ENCODE measurements around the gene RTL10.

Gene RTL10

DNA sequence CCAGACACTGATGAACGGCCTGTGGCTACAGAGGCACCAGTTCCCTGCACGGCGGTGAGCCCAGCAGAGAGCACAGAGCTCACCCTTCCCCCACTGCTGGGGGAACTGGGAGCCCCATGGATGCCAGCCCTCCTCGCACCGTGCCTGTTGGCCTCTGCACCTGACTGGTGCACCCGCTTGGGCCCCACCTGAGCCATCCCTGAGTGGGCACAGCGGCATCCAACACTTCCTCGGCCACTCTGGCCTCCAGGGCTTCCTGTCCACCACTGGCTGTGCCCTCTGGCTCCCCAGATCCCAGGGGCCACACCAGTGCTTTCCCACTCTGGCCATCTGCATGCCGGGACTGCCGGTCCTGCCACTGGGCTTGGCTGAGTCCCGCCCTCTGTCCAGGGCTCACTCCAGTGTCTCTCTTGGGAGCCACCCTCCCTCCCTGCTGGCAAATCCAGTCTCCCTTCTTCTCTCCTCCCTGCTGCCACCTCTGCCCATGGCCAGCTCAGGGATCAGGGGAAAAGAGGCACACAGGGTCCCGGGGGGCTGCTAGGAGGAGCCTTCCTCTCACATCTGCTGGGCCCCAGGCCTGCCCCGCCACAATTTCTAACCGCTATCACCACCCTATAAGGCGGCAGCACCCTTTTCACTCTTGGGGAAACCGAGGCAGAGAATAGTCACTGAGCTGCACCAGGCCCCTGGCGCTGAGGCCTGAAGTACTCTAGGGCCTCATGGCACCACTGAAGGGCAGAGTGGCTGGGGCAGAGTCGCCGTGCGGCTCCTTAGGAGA, 33.0 kb downstream of the RTL10 start:
- no peak for DNase-seq

DNA sequence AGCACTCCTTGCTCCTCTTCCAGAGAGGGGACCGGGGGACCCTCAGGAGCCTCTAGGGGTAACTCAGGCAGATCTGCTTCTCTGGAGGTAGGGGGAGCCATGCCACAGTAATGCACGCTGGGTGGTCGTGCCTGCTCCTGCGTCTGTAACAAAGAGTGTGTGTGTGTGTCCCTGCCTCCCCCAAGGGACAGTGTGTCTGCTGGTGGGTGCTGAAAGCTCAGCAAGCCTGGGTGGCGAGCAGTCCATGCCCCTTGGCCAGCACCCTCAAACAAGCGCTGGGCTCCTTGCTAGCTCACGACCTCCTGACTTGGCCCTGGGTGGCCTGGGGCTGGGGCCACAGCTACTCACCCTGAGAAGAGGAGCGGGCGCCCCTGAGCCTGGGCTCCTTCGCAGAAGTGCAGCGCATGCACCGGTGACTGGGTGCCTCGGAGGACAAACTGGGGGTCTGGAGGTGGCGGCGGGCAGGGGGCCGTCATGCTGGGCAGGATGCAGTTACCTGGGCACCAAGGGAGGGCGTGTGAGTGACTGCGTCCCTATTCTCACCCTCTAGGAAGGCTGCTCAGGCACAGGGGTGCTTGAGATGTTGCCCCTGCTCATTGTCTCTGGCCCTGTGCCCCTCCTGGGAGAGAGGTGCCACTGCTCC, 33.7 kb downstream of the RTL10 start:
- DNase-seq: no peak

DNA sequence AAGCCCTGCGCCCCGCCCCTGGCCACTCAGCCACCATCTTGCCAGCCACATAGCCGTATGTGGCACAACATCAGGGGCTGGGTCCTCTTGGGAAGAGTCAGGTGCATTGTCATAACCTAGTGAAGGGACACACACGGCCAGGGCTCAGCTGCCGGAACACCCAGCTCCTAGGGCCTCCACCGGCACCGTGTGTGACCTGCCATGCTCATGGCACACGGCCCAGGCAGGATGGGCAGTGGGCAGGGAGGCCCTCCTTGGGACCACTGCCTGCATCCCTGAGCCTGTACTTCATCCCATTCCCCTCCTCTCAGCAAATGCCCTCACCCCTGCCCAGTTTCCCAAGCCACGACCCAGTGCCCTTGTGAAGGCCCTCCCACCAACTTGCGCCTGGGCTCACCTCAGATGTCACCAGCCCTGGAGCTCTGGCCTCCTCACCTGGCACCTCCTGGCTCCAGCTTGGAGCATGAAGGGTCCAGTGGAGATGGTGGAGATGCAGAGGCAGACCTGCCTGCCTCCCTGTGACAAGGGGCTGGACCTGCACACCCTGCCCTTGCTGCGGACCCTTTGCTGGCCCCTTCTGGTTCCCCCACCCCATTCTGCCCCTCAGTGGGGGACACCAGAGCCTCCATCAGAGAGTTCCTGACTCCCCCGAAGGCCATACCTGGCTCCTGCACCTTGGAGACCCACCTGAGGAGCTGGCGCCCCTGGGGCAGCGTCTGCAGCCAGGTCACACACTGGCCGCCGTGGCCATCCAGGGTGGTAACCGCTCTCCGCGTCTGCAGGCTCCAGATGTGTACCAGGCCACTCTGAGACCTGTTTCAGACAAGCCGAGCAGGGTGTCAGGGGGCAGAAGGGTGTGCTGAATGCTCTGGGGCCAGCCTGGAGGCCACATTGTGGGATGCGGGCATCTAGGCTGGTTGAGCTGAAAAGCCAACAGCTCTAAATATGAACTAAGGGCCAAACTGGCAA, 34.5 kb downstream of the RTL10 start:
- DNase-seq: no peak

DNA sequence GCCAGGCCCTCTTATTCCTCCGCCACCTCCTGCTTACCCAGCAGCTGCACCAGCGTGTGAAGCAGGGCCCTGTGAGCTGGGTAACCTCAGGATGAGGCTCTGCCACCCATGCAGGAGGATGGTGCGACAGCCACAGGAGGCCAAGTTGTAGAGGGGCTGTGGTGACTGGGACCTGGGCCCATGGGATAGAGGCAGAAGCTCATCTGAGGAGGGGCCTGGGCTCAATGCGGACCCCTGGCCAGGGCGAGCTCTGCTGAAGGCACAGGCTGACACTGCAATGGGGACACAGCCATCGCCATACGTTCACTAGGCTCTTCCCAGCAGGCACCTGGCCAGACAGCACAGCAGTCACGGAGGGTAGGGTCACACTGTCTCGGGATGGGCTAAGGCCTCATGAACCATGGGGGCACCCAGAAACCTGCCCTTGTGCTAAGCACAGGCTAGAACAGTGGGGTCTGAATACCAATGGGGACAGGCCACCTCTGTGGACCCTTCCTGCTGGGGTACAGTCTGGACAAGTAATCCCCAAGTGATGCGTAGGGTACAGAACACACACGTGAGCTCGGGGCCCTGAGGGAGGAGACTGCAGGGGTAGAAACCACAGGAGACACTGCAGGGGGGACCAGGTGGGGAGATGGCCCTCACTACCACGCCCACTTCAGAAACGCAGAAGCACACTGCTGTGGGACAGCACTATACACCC, 35.3 kb downstream of the RTL10 start:
- no peak for DNase-seq

DNA sequence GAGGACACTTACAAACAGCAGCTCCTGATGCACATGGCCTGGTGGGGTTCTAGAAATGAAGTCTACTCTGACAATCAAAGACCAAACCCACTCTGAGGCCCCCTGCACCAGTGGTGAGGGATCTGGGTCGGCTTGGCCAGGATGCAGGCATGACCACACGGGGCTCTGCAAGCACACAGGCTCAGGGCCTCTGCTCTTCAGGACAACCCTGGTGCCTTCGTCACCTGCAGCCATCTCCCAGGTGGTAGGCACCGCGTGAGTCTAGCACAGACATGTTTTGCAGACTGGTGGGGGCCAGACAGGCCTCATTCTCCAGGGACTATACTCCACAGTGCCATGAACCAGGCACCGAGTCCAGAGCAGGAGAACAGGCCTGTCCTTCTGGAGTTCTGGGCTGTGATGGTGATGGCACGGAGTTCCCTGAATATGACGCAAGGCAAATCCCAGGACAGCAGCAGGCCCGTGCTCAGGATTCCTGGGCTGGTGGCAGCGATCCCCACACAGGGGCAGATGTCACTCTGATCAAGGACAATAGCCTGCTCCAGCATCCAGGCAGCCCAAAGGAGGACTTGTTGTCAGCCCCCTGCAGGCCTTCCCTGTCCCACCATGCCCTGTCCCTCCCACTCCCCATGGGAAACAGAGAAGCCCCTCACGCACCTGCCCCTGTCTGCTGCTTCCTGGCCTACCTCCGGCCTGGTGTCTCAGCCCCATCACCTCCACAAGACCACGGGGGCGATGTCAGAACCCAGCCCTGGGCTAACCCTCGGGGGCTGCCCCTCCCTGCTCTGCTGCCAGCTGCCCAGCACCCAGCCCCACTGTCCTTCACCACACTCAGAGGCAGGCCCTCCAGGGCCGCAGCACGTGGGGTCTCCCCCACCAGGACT, 36.1 kb downstream of the RTL10 start:
- no peak for DNase-seq

DNA sequence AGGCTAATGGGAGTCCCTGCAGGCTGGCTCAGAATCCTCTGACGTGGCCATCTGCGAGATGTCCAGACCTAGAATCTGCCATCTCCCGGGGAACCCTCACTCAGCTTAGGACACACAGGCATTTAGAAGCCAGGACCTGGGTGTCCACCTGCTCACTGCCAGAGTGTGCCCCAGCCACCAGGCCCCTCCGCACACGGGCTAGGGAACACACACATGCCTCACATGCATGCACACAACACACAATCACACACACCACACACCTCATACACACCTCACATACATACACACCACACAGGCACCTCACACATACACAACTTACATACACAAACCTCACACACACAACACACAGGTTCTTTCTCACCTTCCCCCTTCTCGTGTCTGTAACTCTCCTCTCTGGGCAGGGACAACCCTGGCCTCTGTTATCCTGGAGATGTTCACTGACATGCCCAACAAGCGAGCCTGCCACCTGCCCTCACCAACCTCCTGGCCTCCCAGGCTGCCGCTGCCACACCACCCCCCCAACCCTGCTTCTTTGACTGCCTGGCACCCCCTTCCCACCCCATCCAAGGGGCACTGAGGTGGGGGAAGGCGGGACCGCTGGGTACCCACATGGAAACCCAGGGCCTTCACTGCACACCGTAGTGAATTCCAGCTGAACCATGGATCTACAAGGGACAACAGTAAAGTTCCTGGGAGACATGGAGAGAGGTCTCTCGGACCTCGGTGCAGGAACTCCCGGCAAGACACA, 38.1 kb downstream of the RTL10 start:
- no peak for DNase-seq

DNA sequence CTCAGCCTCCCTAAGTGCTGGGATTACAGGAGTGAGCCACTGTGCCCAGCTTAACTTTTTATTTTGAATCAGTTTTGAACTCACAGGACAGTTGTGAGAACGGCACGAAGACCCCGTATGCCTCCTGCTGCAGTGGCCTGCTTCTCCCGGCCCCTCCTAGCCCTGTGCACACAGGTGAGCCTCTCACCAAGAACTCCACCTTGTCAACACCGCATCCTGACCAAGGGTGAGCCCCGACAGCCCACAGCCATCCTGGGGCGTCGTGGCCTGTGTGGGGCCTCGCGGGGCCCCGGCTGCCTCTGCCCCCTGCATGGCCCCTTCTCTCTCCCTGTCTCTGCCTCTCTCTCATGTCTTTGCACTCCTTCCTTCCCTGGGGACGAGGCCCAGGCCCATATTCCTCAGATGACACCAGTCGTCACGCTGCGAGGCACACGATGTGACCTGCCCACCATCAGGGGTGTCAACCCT, 38.8 kb downstream of the RTL10 start:
- DNase-seq: no peak

DNA sequence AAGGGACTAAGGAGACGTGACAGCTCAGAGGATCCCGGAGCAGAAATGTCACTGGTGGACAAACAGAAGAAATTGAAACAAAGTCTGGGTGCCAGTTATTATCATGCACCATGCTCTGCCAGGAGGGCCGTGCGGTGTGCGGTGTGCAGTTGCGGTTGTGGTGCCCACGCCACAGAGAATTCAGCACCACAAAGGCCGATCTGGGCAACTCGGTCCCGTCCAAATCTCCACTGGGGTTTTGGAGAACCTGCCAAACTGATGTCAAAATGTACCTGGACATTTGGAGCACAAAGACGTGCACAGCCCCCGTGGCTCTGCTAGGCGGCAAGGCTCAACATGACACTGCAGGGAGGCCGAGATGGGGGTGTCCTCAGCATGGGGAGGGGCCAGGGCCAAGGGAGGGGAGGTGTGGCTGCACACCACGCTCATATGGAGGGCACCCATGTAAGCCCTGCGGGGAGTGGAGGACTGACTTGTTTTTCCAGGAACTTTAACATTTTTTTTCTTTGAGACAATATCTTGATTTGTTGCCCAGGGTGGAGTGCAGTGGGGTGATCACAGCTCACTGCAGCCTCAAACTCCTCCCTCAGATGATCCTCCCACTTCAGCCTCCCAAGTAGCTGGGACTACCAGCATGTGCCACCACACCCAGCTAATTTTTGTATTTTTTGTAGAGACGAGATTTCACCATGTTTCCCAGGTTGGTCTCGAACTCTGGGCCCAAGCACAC, 39.4 kb downstream of the RTL10 start:
- DNase-seq: no peak

DNA sequence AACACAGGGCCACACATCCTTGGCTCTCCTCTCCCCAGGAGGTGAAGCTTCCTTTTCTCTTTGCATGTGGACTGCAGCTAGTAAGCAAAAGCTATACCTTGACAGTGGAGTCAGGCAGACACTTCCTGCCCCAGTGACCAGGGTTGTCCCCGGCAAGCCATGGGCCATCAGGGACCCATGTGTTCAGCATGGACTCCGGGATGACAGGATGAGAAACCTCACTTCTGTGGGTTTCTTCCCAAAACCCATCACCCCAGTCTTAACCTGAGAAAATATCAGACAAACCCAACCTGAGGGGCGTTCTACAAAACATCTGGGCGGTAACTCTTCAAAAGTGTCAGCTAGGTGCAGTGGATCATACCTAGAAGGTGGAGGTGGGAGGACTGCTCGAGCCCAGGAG, 40.2 kb downstream of the RTL10 start:
- DNase-seq: no peak

DNA sequence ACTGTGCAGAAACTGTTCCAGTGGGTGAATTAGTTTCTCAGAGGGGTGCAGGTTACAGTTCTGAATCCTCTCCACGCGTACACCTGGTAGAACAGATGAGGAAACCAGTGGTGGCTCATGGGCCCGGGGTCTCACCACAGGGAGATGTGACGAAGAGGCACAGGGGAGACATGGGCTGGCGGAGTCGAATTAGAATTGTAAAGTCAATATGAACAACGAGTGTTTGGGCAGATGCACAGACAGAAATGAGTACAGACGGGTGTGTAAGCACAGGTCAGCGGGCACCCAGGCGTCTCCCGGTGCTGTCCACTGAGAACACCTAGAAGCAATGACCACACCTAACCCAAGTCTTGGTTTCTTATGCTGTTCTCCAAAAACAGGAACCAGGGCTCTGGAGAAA, 41.8 kb downstream of the RTL10 start:
- DNase-seq: no peak

DNA sequence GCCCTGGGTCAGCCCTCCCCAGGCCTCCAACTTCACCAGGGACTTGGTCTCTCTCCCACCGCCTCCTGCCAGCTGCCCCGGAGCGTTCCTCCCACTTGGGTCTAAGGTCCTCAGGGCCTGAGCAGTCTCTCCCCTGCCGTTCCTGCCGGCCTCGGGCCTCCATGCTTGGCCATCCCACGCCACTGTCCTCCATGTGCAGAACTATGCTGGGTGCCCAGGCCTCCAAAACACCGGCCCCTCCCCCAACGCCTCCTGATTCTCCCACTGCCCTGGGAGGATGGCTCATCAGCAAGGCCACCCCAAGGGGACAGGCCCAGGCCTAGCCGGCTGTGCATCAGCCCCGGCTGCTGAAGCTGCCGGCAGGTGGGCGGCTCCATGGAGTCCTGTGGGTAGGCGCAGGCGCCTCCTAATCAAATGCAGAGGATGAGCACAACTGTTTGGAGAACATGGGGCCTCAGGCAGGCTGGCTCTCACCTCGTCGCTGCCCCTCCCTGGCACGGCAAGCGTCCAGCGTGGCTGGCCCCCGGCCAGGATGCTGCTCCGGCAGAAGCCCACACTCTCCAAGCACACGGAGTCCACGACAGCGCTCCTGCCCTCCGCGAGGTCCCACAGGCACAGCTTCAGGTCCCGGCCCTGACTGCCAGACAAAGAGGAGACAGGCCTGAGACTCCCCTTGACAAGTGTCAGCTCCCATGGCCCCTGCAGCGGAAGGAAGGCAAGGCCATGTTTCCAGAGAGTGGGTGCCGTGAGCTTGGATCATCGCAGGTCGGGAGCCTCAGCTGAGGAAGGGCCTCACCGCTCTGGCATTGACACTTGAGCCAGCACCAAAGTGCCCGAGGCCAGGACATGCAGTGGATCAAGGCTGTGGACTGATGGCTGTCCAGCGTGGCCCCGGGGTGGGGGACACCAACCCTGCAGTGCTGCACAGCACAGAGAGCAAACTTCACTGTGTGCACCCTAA, 42.6 kb downstream of the RTL10 start:
- DNase-seq: no peak

DNA sequence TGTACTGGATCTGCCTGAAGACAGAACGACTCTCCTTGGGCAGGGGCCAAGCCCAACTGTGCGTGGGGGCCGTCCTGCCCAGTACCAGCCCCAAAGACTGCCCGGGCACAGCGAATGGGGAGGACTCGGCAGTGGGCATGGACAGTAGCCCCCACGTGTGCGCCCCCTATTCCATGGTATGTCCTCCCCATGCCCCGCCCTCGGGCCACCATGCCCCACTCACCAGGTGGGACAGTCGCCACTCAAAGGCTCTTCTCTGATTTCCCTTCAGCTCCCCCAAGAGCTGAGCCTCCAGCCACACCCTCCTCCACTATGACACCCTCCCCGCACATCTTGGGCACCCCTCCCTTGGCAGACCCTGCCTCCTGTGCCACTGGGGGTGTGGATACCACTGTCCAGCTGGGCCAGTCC, 43.5 kb downstream of the RTL10 start:
- no peak for DNase-seq

DNA sequence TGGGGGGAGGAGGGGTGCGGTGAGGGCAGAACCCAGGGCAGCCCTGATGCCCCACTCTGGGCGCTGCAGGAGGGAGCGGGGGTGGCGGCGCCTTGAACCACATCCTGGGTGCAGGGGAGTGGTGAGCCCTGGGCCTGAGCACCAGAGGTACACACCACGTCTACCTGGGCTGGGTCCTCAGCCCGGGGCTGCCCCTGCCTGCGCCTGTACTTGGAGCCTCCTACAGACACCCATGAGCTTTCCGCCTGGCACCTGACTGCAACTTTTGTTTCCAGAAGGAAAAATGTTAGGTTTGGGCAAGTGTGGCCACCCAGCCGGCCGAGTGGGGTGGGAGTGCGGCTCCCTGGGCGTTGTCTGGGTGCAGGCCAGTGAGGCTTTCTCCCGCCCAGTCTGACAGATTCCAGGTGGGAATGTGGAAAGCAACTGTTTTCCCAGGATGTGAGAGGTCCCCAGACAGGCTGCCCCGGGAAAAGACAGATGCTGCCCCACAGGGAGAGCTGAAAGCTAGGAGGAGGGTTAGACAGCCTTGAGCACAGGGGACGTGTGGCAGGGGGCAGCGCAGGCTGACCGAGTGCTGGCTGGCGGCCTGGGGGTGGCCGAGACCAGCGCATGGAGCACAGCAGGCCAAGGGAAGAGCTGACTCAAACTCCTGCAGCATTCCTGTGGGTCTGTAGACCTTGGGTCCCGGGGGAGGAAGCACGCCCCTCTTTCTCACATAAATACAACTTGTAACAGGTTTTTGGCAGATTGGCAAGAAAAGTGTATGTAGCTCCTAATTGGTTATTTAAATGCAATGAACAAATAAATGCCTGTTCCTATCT, 44.1 kb downstream of the RTL10 start:
- DNase-seq: no peak

DNA sequence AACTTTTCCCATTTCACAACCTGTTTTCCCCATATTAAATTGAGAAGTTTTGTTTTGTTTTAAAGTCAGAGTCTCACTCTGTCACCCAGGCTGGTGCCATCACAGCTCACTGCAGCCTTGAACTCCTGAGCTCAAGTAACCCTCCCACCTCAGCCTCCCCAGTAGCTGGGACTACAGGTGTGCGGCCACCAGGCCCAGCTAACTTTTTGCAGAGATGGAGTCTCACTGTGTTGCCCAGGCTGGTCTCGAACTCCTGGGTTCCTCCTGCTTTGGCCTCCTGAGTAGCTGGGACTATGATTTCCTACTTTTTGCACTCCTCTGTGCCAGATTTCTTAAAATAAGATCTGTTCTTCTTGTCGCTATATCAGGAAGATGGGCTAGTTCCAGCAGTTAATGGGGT, 44.9 kb downstream of the RTL10 start:
- DNase-seq: no peak

DNA sequence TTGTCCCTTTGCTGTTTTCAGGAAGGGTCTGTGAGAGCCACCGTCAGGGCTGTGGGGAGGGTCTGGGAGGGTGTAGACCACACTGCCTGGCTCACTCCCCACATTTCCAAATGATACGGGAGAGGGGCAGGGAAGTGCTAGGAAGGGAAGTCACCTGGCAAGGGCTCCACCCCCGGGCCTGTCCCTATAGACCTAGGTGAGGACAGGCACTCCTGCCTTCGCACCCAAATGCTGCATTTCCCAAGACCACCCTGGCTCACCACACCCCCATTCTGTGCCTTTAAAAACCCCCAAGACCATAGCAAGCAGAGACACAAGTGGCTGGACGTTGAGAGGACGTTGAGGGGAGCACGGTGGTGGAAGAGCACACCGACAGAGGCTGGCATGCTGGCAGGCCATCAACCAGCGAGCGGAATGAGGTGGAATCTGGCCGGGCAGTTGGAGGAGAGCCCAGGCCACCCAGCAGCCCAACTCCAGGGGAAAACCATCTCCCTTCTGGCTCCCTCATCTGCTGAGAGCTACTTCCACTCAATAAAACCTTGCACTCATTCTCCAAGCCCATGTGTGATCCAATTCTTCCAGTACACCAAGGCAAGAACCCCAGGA, 45.7 kb downstream of the RTL10 start:
- DNase-seq: no peak

DNA sequence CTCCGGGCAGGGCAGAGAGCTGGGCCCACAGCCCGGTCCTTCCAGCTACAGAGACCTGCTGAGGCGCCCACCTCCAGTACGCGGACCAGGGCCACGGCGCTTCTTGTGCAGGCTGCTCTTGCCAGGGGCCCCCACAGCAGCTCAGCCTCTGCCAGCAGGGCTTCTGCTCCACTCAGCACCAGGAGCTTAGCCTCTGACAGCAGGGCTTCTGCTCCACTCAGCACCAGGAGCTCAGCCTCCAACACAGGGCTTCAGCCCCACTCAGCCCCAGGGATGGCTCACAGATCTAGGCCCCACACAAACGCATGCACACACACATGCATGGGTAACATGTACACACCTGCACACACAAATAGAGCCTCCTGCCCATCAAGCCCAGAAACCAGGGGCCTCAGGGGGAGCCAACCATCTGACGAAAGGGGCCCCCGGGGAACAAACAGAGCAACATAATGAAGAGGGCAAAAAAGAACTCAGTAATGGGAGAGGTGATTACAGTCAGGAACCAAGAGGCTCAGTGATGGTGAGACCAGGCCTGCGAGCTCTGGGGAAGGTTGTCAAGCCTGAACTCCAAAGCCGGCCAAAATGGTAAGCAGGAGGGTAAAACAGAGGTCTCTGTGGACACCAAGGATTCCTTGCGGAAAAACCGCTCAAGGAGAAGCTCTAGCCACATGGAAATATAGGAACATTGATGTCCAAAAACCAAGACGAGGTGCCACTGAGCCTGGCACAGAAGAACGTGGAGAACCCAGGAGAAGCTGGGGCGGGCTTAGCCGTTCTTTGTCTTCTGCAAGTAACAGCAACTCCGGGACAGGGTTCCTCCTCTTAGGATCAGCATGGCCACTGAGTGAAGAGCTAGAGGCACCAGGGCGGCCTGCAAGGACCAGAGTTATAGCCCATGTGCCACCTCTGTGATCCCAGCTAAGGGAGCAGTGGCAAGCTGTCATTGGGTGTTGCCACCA, 46.5 kb downstream of the RTL10 start:
- DNase-seq: no peak

Measured in eye (tissue), 1 donor.